IMR-90 (cell line): ENCODE measurements around the gene PPARG. TPM values are rescaled to one million over a fixed set of nuclear protein-coding genes. Genes with fewer than 3 reads are reported as not detected.

Experiments
- ATAC-seq: fragments of 200-7000 bp; cut with Tn5 transposase; 2 replicates; pipeline ENCODE4 v1.9.1; 2020; ENCODE audit warnings: low read depth, mild to moderate bottlenecking, moderate library complexity
- BruUV-seq: library from RNA; stranded (reverse); fragments of 400-500 nt; replicated peaks from 2 replicates; lab custom pipeline; 2021; lab: Mats Ljungman, UMichigan
- CTCF ChIA-PET: fragments of 300-600 bp; formaldehyde crosslinking; extraction: SDS; loops from one replicate; lab custom pipeline; 2021; ENCODE audit warnings: antibody characterized with exemption; lab: Yijun Ruan, JAX
- POLR2A ChIA-PET: fragments of 300-600 bp; sonication (Branson Sonifier 250); formaldehyde crosslinking; loops from one replicate; lab custom pipeline; 2022; ENCODE audit warnings: antibody characterized with exemption; ENCODE audit not compliant: unreplicated experiment; lab: Charles Lee
- DNase-seq: peaks from one replicate; pipeline ENCODE4 v3.0.0; 2013
- H2AFZ ChIP-seq: replicated peaks from 2 replicates; pipeline ENCODE3; 2013; ENCODE audit warnings: low read length, mild to moderate bottlenecking; ENCODE audit not compliant: poor library complexity
- H2AK5ac ChIP-seq: 2 replicates; pipeline ENCODE4 v1.6.1; 2013; ENCODE audit warnings: low read depth, low read length, inconsistent platforms
- H2AK9ac ChIP-seq: replicated peaks from 2 replicates; pipeline ENCODE3; 2013; ENCODE audit warnings: mild to moderate bottlenecking, low read depth, low read length, moderate library complexity; ENCODE audit not compliant: poor library complexity
- H2BK120ac ChIP-seq: 2 replicates; pipeline ENCODE4 v1.6.1; 2013; ENCODE audit warnings: low read depth, low read length, inconsistent platforms
- H2BK15ac ChIP-seq: 3 replicates; pipeline ENCODE4 v1.6.1; 2013; ENCODE audit warnings: low read depth, low read length, inconsistent platforms
- H2BK20ac ChIP-seq: 2 replicates; pipeline ENCODE4 v1.6.1; 2013; ENCODE audit warnings: low read depth, mild to moderate bottlenecking, inconsistent platforms, low read length, moderate library complexity
- H2BK5ac ChIP-seq: 2 replicates; pipeline ENCODE4 v1.6.1; 2013; ENCODE audit warnings: mild to moderate bottlenecking, low read depth, low read length, inconsistent platforms; ENCODE audit not compliant: poor library complexity, severe bottlenecking
- H3K14ac ChIP-seq: replicated peaks from 2 replicates; pipeline ENCODE4 v1.6.1; 2013; ENCODE audit warnings: low read depth, low read length, inconsistent platforms
- H3K18ac ChIP-seq: 2 replicates; pipeline ENCODE4 v1.6.1; 2013; ENCODE audit warnings: low read depth, low read length, control low read depth
- H3K23ac ChIP-seq: 2 replicates; pipeline ENCODE4 v1.6.1; 2013; ENCODE audit warnings: low read depth, low read length, inconsistent platforms
- H3K27ac ChIP-seq: 2 replicates; pipeline ENCODE4 v1.5.1; 2013; ENCODE audit warnings: mild to moderate bottlenecking, control low read depth, low read length; ENCODE audit not compliant: insufficient read depth
- H3K27me3 ChIP-seq: 2 replicates; pipeline ENCODE4 v1.6.1; 2013; ENCODE audit warnings: low read length; ENCODE audit not compliant: control insufficient read depth, insufficient read depth
- H3K36me3 ChIP-seq: 2 replicates; pipeline ENCODE4 v1.6.1; 2013; ENCODE audit warnings: low read length, mixed read lengths; ENCODE audit not compliant: control insufficient read depth, insufficient read depth
- H3K4ac ChIP-seq: 2 replicates; pipeline ENCODE4 v1.6.1; 2013; ENCODE audit warnings: low read depth, low read length, inconsistent platforms
- H3K4me1 ChIP-seq: 2 replicates; pipeline ENCODE4 v1.6.1; 2013; ENCODE audit warnings: low read length, mixed read lengths; ENCODE audit not compliant: control insufficient read depth, insufficient read depth
- H3K4me2 ChIP-seq: 2 replicates; pipeline ENCODE4 v1.6.1; 2013; ENCODE audit warnings: low read depth, mild to moderate bottlenecking, control low read depth, low read length, moderate library complexity
- H3K4me3 ChIP-seq: 2 replicates; pipeline ENCODE4 v1.5.1; 2013; ENCODE audit warnings: low read depth, mild to moderate bottlenecking, control low read depth, low read length, moderate library complexity; ENCODE audit not compliant: insufficient read depth
- H3K56ac ChIP-seq: 2 replicates; pipeline ENCODE4 v1.6.1; 2013; ENCODE audit warnings: low read length, inconsistent platforms; ENCODE audit not compliant: insufficient read depth; ENCODE audit errors: extremely low read depth
- H3K79me1 ChIP-seq, 2 experiments: 2 replicates each; pipeline ENCODE4 v1.6.1; 2013; ENCODE audit warnings: low read length in 2 of 2, inconsistent platforms in 1 of 2, low read depth in 1 of 2
- H3K9ac ChIP-seq: 2 replicates; pipeline ENCODE4 v1.6.1; 2013; ENCODE audit warnings: low read depth, low read length, control low read depth
- H3K9me1 ChIP-seq: 2 replicates; pipeline ENCODE4 v1.6.1; 2013; ENCODE audit warnings: low read length, inconsistent platforms; ENCODE audit not compliant: insufficient read depth
- H3K9me3 ChIP-seq: 2 replicates; pipeline ENCODE4 v1.6.1; 2013; ENCODE audit warnings: low read length; ENCODE audit not compliant: control insufficient read depth, insufficient read depth
- H4K20me1 ChIP-seq: 2 replicates; pipeline ENCODE4 v1.6.1; 2013; ENCODE audit warnings: low read length, inconsistent platforms; ENCODE audit not compliant: insufficient read depth
- H4K5ac ChIP-seq: 2 replicates; pipeline ENCODE4 v1.6.1; 2013; ENCODE audit warnings: mild to moderate bottlenecking, low read depth, low read length, control low read depth
- H4K8ac ChIP-seq, 2 experiments: 2 replicates each; pipeline ENCODE4 v1.6.1; 2013; ENCODE audit warnings: low read depth in 2 of 2, low read length in 2 of 2, control low read depth in 1 of 2, inconsistent platforms in 1 of 2
- H4K91ac ChIP-seq: 2 replicates; pipeline ENCODE4 v1.6.1; 2013; ENCODE audit warnings: low read depth, low read length, inconsistent platforms; ENCODE audit not compliant: insufficient read depth
- MAFK ChIP-seq: IDR thresholded peaks from 2 replicates; pipeline ENCODE4 v1.6.1; 2012; ENCODE audit warnings: low read depth, low read length, improper control_type of control experiment
- MAZ ChIP-seq: IDR thresholded peaks from 2 replicates; pipeline ENCODE4 v1.6.1; 2012; ENCODE audit warnings: low read depth, mild to moderate bottlenecking, low read length, improper control_type of control experiment, moderate library complexity, borderline replicate concordance
- POLR2A ChIP-seq: IDR thresholded peaks from 2 replicates; pipeline ENCODE4 v1.6.1; 2012; ENCODE audit warnings: mild to moderate bottlenecking, low read depth, low read length
- RCOR1 ChIP-seq: IDR thresholded peaks from 2 replicates; pipeline ENCODE4 v1.6.1; 2012; ENCODE audit warnings: mild to moderate bottlenecking, low read length, improper control_type of control experiment; ENCODE audit not compliant: insufficient replicate concordance
- WGBS, 2 experiments: methylation state at CpG; one replicate each; pipeline versions ENCODE4 v1.1.5 to v1.1.7; 2013; ENCODE audit warnings: missing lambda C conversion rate in 2 of 2; ENCODE audit not compliant: insufficient read length in 1 of 2; ENCODE audit errors: extremely low coverage in 2 of 2; 5-methylcytosine and 5-hydroxymethylcytosine counted together
- dilution Hi-C: fragments of 300-500 bp; cut with HindIII; formaldehyde crosslinking; loops from one replicate; pipeline ENCODE4 v1.14.3; 2018; ENCODE audit warnings: low sequenced_read_pairs; ENCODE audit not compliant: unreplicated experiment
- in situ Hi-C: fragments of 300-500 bp; cut with MboI; formaldehyde crosslinking; loops from 3 replicates; pipeline ENCODE4 v1.14.3; 2019; ENCODE audit warnings: low sequenced_read_pairs, inconsistent platforms, mixed read lengths
- intact Hi-C: fragments of 100-400 bp; cut with micrococcal nuclease; formaldehyde crosslinking; loops from 2 replicates; pipeline ENCODE4 v1.10.0; 2022
- polyA plus RNA-seq, 3 experiments: library from polyadenylated mRNA; depleted of rRNA; stranded (reverse); fragments of >200 nt; gene quantifications; 2 replicates each; pipeline ENCODE4 v1.2.3, GENCODE V29; 2012; ENCODE audit warnings: low replicate concordance in 1 of 3
- total RNA-seq: library from RNA; depleted of rRNA; stranded (reverse); fragments of >200 nt; gene quantifications from 2 replicates; pipeline ENCODE4 v1.2.3, GENCODE V29; 2012
- TF ChIP-seq, protein P1 (sequence below): conservative IDR thresholded peaks from 2 replicates; pipeline ENCODE4 v1.5.1; 2012; ENCODE audit warnings: mild to moderate bottlenecking, low read depth, low read length, improper control_type of control experiment
- TF ChIP-seq, protein P2 (sequence below): fragments of 150-350 bp; IDR thresholded peaks from 2 replicates; pipeline ENCODE4 v1.6.1; 2016; ENCODE audit warnings: low read depth, mild to moderate bottlenecking, low read length, moderate library complexity, borderline replicate concordance

PPARG gene
- total and polyA plus RNA-seq, 2 of the 4 experiments (the other 2 are of a cell fraction): 11.2 to 23.8 TPM

DNA sequence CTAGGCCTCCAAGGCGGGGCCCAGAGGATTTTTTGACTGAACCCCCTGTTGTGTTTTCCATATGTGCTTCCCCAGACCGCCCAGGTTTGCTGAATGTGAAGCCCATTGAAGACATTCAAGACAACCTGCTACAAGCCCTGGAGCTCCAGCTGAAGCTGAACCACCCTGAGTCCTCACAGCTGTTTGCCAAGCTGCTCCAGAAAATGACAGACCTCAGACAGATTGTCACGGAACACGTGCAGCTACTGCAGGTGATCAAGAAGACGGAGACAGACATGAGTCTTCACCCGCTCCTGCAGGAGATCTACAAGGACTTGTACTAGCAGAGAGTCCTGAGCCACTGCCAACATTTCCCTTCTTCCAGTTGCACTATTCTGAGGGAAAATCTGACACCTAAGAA is 145.0 kb downstream of the PPARG start:
- Histone ChIP-seq H3K14ac (no peak overlapping the region), H2BK5ac (no peak overlapping the region), H3K9me3 (no peaks in the 10 kb centered on the region), H3K36me3 (peaks cover 8% of the 10 kb centered on the region; the same call in 1 of the 2 replicates), H3K4me2 (no peak overlapping the region), H3K4me1 (peaks cover 7% of the 10 kb centered on the region), H4K8ac (no peak overlapping the region), H2AK9ac (no peak overlapping the region), H3K4me3 (no peak overlapping the region), H3K9me1 (0 out of 2 replicates have a peak, but pooled peaks cover 3% of the 10 kb centered on the region), H3K23ac (no peak overlapping the region), H2AFZ (no peak overlapping the region), H3K9ac (no peak overlapping the region), H4K91ac (no peak overlapping the region), H2BK120ac (no peak overlapping the region), H3K79me1 (no peaks in the 10 kb centered on the region), H3K4ac (no peak overlapping the region), H3K27me3 (no peaks in the 10 kb centered on the region), H2BK15ac (no peak overlapping the region), H4K5ac (no peak overlapping the region), H2BK20ac (no peak overlapping the region), H4K20me1 (no peaks in the 10 kb centered on the region), H3K18ac (no peak overlapping the region), H2AK5ac (no peak overlapping the region), H3K56ac (no peak overlapping the region), H3K27ac (no peak overlapping the region)
- intact Hi-C loops: no loop called here
- CTCF ChIA-PET: no interaction called here
- no TSS peak for BruUV-seq
- no CpG with 5 or more reads among the region's 6 CpGs for WGBS, 2 experiments
- TF ChIP-seq, protein P1, sequence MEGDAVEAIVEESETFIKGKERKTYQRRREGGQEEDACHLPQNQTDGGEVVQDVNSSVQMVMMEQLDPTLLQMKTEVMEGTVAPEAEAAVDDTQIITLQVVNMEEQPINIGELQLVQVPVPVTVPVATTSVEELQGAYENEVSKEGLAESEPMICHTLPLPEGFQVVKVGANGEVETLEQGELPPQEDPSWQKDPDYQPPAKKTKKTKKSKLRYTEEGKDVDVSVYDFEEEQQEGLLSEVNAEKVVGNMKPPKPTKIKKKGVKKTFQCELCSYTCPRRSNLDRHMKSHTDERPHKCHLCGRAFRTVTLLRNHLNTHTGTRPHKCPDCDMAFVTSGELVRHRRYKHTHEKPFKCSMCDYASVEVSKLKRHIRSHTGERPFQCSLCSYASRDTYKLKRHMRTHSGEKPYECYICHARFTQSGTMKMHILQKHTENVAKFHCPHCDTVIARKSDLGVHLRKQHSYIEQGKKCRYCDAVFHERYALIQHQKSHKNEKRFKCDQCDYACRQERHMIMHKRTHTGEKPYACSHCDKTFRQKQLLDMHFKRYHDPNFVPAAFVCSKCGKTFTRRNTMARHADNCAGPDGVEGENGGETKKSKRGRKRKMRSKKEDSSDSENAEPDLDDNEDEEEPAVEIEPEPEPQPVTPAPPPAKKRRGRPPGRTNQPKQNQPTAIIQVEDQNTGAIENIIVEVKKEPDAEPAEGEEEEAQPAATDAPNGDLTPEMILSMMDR: no peak
- TF ChIP-seq MAFK (no peak), RCOR1 (no peak), POLR2A (no peak), MAZ (no peak)
- TF ChIP-seq, protein P2, sequence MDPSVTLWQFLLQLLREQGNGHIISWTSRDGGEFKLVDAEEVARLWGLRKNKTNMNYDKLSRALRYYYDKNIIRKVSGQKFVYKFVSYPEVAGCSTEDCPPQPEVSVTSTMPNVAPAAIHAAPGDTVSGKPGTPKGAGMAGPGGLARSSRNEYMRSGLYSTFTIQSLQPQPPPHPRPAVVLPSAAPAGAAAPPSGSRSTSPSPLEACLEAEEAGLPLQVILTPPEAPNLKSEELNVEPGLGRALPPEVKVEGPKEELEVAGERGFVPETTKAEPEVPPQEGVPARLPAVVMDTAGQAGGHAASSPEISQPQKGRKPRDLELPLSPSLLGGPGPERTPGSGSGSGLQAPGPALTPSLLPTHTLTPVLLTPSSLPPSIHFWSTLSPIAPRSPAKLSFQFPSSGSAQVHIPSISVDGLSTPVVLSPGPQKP: no peak
- POLR2A ChIA-PET: interaction anchor here (0.6 kb wide), 1 partner anchor 283 kb away, joined by 6 read pairs; no protein-coding TSS in a partner anchor
- dilution Hi-C loops: no loop called here
- DNase-seq (no peak), ATAC-seq (no peak)
- in situ Hi-C loops: no loop called here
